HAP-1 (cell line): ENCODE data around the gene AIF1L.
"Not testable (repeated sequence)": the region's sequence is repeated elsewhere in the genome, so short reads cannot be mapped to it uniquely, and the experiment has no call there.

ENCODE experiments used
- DNase-seq, 2 experiments: peaks; one replicate each; pipeline ENCODE4 v3.0.0-alpha.2; 2016 to 2020; ENCODE audit warnings: low spot score in 2 of 2
- H3K27me3 ChIP-seq: fragments of 250-450 bp; sonication (Bioruptor Pico); 2 replicates; pipeline ENCODE4 v1.5.1; 2020; ENCODE audit warnings: low read depth, mild to moderate bottlenecking, moderate library complexity
- H3K36me3 ChIP-seq: fragments of 250-450 bp; sonication (Bioruptor Pico); replicated peaks from 2 replicates; pipeline ENCODE4 v1.5.1; 2020; ENCODE audit warnings: mild to moderate bottlenecking
- H3K4me1 ChIP-seq: fragments of 250-450 bp; sonication (Bioruptor Pico); 2 replicates; pipeline ENCODE4 v1.5.1; 2020; ENCODE audit warnings: mild to moderate bottlenecking
- H3K4me3 ChIP-seq: fragments of 250-450 bp; sonication (Bioruptor Pico); 2 replicates; pipeline ENCODE4 v1.5.1; 2020; ENCODE audit warnings: mild to moderate bottlenecking, moderate library complexity
- H3K9me3 ChIP-seq: fragments of 250-450 bp; sonication (Bioruptor Pico); 2 replicates; pipeline ENCODE4 v1.5.1; 2020; ENCODE audit warnings: mild to moderate bottlenecking, moderate library complexity
- in situ Hi-C: fragments of 300-500 bp; cut with MboI; formaldehyde crosslinking; loops from 3 replicates; pipeline ENCODE4 v1.14.3; 2020; ENCODE audit warnings: low sequenced_read_pairs, inconsistent platforms, mixed read lengths

The AIF1L gene

DNA sequence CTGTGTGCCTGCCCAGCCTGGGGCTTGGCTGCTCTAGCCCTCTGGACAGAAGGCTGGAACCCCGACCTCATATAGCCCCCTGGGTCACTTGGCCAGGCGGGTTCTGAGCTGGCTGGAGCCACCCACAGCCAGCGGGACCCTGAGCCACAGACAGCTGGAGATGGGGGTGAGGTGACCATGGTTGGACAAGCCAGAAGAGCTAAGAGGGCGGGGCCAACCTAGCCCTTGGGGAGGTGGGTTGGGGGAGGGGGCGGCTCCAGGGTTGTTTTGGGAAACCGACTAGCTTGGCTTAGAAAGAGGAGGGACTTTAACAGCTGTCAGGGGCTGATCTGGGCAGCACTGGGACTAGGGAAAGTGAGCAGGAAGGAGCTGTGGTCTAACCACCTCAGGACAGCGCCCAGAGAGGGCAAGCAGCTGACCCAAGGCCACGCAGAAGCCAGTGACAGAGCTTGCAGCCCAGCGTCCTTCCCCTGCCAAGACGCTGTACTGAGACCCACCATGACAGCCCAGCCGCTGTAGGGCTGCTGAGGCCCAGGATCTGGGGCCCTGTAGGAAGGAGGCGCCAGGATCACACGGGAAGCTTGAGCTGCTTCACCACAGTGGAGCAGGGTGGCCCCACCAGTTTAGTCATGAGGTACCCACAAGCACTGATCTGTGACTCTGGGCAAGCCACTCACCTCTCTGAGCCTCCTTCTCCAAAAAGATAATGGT, 2.2 kb downstream of the AIF1L start:
- in situ Hi-C loops = no loop called here
- Histone ChIP-seq H3K4me3 (no peak overlapping the region), H3K4me1 (peaks cover 10% of the 10 kb centered on the region), H3K9me3 (no peaks in the 10 kb centered on the region), H3K27me3 (0 out of 2 replicates have a peak, but pooled peaks cover 3% of the 10 kb centered on the region), H3K36me3 (no peaks in the 10 kb centered on the region)
- peak in 1 of 2 experiments; percentile 26 for DNase-seq

DNA sequence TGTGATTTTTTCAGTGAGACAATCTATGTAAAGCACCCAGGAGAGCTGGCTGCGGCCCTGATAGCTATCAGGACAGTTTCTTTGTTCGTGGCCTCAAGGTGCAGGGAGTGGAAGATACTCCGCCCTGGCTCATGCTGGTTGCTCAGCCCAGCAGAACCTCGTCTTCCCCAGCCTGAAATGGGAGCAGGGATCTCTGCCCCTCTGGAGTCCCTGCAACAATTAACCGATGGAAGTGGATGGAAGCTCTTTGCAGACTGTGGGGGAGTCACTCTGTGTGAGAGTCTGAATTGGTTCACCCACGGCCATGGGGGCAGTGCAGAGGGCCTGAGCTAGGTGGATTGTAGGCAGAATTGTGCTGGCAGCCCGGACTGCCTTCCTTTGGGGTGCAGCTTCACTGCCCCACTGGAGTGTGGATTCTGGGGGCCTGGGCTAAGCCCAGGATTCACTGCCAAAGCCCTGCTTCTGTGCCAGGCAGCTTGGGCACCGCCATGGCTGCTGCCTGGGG, 2.8 kb downstream of the AIF1L start:
- H3K4me3 ChIP-seq = no peak overlapping the region
- no peak for DNase-seq
- H3K9me3 ChIP-seq = no peaks in the 10 kb centered on the region
- no peaks in the 10 kb centered on the region for H3K36me3 ChIP-seq
- in situ Hi-C loops = no loop called here
- 0 out of 2 replicates have a peak, but pooled peaks cover 3% of the 10 kb centered on the region for H3K27me3 ChIP-seq
- peaks cover 10% of the 10 kb centered on the region for H3K4me1 ChIP-seq

DNA sequence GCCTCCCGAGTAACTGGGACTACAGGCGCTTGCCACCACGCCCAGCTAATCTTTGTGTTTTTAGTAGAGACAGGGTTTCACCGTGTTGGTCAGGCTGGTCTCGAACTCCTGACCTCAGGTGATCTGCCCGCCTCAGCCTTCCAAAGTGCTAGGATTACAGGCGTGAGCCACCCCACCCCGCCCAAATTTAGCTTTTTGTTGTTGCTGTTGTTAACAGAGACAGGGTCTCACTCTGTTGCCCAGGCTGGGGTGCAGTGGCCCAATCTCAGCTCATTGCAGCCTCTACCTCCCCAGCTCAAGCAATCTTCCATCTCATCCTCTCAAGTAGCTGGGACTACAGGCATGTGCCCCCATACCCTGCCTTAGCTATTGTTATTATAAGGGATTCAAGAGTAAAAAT, 3.5 kb downstream of the AIF1L start:
- H3K4me3 ChIP-seq, DNase-seq, H3K4me1 ChIP-seq, H3K36me3 ChIP-seq, H3K27me3 ChIP-seq, in situ Hi-C loops, H3K9me3 ChIP-seq: not testable (repeated sequence)

DNA sequence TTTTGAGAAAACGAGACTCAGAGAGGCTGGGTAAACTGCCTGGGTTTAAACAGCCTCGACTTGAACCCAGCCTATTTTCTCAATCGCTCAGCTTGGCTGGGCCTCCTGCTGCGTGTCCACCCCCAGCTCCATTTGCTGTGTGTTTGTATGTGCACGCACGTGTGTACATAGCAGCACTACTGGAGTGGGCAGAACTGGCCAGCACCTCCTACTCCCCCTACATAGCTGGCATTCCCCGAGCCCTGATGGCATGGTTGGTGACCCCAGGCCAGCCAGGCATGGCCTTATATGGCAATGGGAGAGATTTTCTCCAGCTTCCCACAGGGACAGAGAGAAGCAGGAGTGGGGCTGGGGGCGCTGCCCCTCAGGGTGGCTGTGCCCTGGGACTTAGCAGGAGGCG, 4.1 kb downstream of the AIF1L start:
- H3K9me3 ChIP-seq = no peaks in the 10 kb centered on the region
- no peak overlapping the region for H3K4me3 ChIP-seq
- in situ Hi-C loops = no loop called here
- peaks cover 10% of the 10 kb centered on the region for H3K4me1 ChIP-seq
- no peaks in the 10 kb centered on the region for H3K36me3 ChIP-seq
- 0 out of 2 replicates have a peak, but pooled peaks cover 3% of the 10 kb centered on the region for H3K27me3 ChIP-seq
- DNase-seq = no peak

DNA sequence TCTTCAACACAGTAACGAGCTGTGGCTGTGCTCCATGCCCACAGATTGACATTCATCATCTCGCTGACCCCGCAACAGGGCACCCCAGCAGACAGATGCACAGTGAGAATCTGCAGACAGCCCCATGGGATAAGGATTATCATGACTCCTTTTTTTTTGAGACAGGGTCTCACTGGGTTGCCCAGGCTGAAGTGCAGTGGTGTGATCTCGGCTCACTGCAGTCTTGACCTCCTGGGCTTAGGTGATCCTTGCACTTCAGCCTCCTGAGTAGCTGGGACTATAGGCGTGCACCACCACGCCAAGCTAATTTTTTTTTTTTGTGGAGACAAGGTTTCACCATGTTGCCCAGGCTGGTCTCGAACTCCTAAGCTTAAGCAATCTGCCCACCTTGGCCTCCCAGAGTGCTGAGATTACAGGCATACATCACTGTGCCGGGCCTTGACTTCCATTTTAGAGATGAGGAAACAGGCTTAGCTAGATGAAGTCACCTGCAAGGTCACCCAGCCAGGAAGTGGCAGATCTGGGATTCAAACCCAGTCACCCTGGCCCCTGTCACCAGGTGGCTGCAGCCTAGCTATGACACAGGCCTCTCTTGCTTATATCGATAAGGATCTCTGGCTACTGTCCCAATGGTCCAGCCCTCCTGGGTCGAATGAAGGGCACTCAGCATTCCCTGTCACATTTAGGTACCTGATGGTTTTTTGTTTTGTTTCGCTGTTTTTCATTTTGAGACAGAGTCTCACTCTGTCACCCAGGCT, 5.1 kb downstream of the AIF1L start:
- Histone ChIP-seq H3K36me3 (no peaks in the 10 kb centered on the region), H3K4me1 (peaks cover 7% of the 10 kb centered on the region), H3K4me3 (no peak overlapping the region), H3K9me3 (no peaks in the 10 kb centered on the region), H3K27me3 (no peaks in the 10 kb centered on the region)
- in situ Hi-C loops = no loop called here
- no peak for DNase-seq

DNA sequence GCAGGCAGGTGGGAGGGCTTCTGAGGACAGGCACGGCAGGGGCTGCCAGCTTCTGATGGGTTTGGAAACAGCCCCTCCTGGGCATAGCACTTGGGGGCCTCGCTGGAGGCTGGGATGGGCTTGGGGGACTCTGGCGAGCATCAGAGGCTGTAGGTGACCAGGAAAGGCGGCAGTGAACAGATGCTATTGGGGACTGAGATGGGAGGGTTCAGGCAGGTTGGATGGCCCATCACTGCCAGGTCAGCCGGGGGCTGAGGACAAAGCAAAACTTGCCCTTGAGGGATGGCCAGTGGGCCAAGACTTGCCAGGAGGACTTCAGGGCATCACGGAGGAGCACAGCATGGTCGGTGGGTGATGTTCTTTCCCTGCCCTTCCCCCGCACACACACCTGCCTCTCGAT, 6.7 kb downstream of the AIF1L start:
- H3K9me3 ChIP-seq = no peaks in the 10 kb centered on the region
- in situ Hi-C loops = no loop called here
- H3K4me1 ChIP-seq = no peaks in the 10 kb centered on the region
- H3K36me3 ChIP-seq = no peaks in the 10 kb centered on the region
- DNase-seq = no peak
- no peak overlapping the region for H3K4me3 ChIP-seq
- no peaks in the 10 kb centered on the region for H3K27me3 ChIP-seq

DNA sequence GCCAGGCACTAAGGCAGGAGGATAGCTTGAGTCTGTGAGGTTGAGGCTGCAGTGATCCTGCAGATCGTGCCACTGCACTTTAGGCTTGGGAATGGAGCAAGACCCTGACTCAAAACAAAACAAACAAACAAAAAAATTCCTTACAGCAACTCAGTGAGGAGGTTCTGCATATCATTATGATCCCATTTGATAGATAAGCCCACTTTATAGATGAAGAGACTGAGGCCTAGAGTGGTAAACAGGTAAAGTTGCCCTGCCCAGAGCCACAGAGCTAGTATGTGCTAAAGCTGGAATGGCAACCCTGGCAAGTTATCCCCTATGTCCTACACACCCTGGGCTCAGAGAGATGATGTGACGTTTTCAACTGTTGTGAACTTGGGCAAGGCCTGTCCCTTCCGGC, 7.2 kb downstream of the AIF1L start:
- DNase-seq = no peak
- H3K36me3 ChIP-seq = no peaks in the 10 kb centered on the region
- no peaks in the 10 kb centered on the region for H3K27me3 ChIP-seq
- H3K4me3 ChIP-seq = no peak overlapping the region
- in situ Hi-C loops = no loop called here
- no peaks in the 10 kb centered on the region for H3K4me1 ChIP-seq
- H3K9me3 ChIP-seq = no peaks in the 10 kb centered on the region

DNA sequence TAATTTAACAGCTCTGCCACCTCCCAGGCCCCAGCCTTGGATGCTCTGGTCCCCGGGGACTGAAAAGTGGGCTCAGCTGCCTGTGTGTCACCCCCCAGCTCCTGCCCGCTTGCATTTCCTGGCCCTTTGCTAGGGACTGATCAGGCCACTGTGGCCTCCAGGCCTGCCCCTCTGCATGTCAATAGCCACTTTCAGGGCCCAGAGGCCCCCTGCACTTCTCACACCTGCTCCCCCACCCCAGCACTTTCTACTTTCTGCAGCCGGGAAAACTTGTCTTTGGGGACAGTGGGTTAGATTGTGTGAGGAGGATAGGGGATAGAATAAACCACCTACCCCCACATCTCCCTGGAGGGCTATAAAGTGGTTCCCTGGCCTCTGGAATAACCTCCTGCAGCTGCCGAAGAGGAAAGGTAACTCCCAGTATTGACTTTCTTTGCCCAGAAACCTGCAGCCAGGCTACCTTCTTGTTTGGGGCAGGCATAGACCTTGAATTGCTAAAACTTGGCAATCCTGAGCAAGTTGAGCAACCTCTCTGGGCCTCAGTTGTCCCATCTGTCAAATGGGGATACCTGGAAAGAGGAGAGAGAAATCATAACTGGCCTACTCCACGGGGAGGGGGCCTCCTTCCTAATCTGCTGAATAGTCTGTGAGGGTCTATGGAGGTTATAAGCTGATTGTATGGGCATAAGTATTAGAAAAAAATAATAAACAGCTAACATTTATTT, 7.8 kb downstream of the AIF1L start:
- no peak for DNase-seq
- H3K9me3 ChIP-seq = no peaks in the 10 kb centered on the region
- in situ Hi-C loops = no loop called here
- no peak overlapping the region for H3K4me3 ChIP-seq
- no peaks in the 10 kb centered on the region for H3K4me1 ChIP-seq
- no peaks in the 10 kb centered on the region for H3K36me3 ChIP-seq
- no peaks in the 10 kb centered on the region for H3K27me3 ChIP-seq

DNA sequence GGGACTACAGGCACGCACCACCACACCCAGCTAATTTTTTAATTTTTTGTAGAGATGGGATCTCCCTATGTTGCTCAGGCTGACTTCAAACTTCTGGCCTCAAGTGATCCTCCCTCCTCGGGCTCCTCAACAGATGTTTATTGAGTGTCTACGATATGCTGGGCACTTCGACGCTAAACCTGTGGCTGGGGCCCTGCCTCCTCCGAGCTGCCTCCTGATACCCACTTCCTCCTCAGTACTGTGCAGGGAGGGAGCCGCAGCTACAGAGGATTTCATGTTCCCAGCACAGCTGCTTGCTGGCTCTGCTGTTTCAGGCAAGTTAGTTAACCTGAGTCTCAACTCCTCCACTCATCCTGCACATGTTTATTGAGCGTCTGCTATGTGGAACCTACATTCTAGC, 9.6 kb downstream of the AIF1L start:
- H3K9me3 ChIP-seq = no peaks in the 10 kb centered on the region
- H3K27me3 ChIP-seq = no peaks in the 10 kb centered on the region
- DNase-seq = no peak
- no peak overlapping the region for H3K4me3 ChIP-seq
- in situ Hi-C loops = no loop called here
- H3K4me1 ChIP-seq = no peaks in the 10 kb centered on the region
- H3K36me3 ChIP-seq = no peaks in the 10 kb centered on the region

DNA sequence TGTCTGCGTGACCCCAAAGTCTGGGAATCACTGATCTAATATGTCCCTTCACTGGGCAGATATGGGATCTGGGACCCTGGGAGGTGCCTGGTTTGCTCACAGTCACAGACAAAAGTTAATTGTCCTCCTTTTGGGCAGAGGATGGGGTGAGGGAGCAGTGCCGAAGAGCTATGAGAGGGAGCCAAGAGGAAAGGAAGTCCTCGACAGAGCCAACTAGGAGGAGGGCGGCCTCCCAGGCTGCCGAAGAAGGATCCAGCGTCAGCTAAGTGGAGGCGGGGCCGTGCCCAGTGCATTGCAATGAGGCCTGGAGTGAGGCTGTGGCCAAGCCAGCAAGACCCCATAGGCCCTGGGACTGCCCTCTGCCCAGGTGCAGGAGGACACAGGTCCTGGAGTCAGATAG, 11.4 kb downstream of the AIF1L start:
- no peaks in the 10 kb centered on the region for H3K4me1 ChIP-seq
- H3K4me3 ChIP-seq = no peak overlapping the region
- H3K9me3 ChIP-seq = no peaks in the 10 kb centered on the region
- no peak for DNase-seq
- H3K36me3 ChIP-seq = no peaks in the 10 kb centered on the region
- H3K27me3 ChIP-seq = no peaks in the 10 kb centered on the region
- in situ Hi-C loops = no loop called here

DNA sequence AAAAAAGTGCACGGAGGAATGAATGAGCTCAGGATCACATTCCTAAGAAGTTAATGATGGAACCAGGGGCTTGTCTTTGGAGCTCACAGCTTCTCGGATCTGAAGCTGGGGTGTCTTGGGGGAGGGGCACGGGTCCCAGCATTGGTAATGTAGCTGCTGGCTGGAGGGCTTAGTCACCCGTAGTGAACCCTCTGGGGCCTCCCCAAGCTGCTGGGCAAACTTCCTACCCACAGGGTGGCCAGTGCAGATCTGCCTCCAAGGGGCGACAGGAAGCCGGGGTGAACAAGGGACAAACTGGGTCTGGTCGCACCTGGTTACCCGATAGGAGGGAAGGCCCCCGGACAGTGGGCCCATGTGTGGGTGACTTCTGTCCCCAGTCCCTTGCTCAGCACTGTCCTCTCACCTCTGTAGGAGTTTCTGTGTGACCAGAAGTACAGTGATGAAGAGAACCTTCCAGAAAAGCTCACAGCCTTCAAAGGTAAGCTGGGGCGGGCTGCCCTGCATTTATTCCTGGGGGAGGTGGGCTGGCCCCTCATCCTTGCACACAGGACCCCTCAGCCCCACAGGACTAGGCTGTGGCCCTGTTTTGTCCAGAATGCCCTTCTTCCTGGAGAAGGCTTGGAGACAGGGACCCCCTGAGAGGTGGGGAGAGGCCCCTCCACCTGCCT, 15.0 kb downstream of the AIF1L start:
- H3K4me1 ChIP-seq = peaks cover 3% of the 10 kb centered on the region
- H3K4me3 ChIP-seq = no peak overlapping the region
- no peaks in the 10 kb centered on the region for H3K27me3 ChIP-seq
- 0 out of 2 replicates have a peak, but pooled peaks cover 3% of the 10 kb centered on the region for H3K36me3 ChIP-seq
- in situ Hi-C loops = no loop called here
- no peak for DNase-seq
- H3K9me3 ChIP-seq = no peaks in the 10 kb centered on the region

DNA sequence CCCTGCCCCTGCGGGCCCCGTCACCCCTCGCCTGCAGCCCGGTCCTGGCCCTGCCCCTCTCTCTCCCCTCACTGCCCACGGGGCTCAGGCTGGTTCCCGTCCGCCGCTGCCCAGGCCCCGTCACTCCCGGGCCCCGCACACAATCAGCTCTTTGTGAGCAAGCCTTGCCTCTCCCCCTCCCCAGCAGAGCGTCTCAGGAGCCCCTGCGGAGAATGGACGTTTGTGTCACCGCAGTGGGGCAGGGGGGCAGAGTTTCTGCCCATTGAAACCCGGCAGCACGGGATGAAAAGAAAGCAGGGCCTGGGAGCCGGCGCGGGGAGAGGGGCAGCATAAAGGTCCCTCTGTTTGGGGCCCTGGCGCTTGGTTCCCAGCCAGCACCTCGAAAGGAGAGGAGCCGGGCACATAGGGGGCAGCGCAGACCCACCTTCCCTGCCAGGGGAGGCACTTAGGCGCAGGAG, 15.6 kb downstream of the AIF1L start:
- in situ Hi-C loops = no loop called here
- no peaks in the 10 kb centered on the region for H3K27me3 ChIP-seq
- H3K4me1 ChIP-seq = peaks cover 4% of the 10 kb centered on the region
- H3K4me3 ChIP-seq = no peak overlapping the region
- no peaks in the 10 kb centered on the region for H3K9me3 ChIP-seq
- no peak for DNase-seq
- 0 out of 2 replicates have a peak, but pooled peaks cover 3% of the 10 kb centered on the region for H3K36me3 ChIP-seq

DNA sequence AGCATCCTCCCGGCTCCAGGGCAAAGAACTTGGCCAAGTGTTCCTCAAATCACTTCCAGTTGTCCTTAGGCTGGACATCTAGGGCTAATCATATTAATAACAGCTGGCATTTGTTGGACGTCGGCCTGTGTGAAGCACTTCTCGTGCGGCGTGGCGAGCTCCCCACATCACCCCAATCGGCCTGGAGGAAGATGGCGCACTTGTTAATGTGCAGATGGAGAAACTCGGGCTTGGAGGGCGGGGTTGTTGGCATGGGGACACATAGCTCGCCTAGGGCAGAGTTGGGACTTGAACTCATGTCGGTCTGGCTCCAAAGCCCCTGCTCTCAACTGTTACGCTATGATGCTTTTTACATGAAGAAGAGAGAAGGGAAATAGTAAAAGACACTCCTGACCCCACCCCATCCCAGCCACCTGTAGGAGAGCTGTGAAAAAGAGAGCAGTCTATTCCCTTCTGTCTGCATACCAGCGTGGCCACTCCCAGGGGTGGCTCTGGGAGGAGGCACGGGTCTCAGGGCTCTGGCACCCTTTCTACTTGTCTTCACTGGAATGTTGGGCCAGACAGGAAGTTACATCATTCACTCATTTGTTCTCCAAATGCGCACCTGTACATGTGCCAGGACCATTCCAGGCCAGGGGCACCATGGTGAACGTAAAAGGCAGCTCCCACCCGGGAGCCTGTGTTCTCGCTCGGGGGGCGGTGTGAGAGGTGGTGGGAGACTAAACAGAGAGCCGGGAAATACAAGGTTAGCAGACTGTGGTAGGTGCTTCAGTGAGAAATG, 16.2 kb downstream of the AIF1L start:
- peaks cover 4% of the 10 kb centered on the region for H3K4me1 ChIP-seq
- H3K36me3 ChIP-seq = 0 out of 2 replicates have a peak, but pooled peaks cover 3% of the 10 kb centered on the region
- H3K9me3 ChIP-seq = no peaks in the 10 kb centered on the region
- in situ Hi-C loops = no loop called here
- DNase-seq = no peak
- no peak overlapping the region for H3K4me3 ChIP-seq
- H3K27me3 ChIP-seq = no peaks in the 10 kb centered on the region
